H4 (cell line): ENCODE data around the gene ETF1. TPM values are rescaled to one million over a fixed set of nuclear protein-coding genes. Genes with fewer than 3 reads are reported as not detected.

Experiments
- DNase-seq: peaks from one replicate; pipeline ENCODE4 v3.0.0-alpha.2; 2015; ENCODE audit warnings: low spot score
- total RNA-seq: library from RNA; depleted of rRNA; stranded (reverse); fragments of >200 nt; shearing (Covaris generic); gene quantifications from 2 replicates; pipeline ENCODE4 v1.2.3, GENCODE V29; 2014; rRNA removed

Gene ETF1
- total RNA-seq, 1 experiment from 2014 or later = 163 TPM

- DNase-seq = peak; percentile 94
Measured at GRCh38 chr5:138464008-138464387, 79.0 kb downstream of the ETF1 start.

- DNase-seq = no peak
Measured at GRCh38 chr5:138463419-138464007, 79.5 kb downstream of the ETF1 start.

- peak; percentile 45 for DNase-seq
Measured at GRCh38 chr5:138461343-138462125, 81.5 kb downstream of the ETF1 start.

GRCh38 chr5:138460032-138460693 lies 82.9 kb downstream of the ETF1 start:
- DNase-seq = no peak

- DNase-seq = no peak
Measured at GRCh38 chr5:138459311-138459933, 83.6 kb downstream of the ETF1 start.

- DNase-seq = no peak
Measured at GRCh38 chr5:138458856-138459255, 84.2 kb downstream of the ETF1 start.

- no peak for DNase-seq
Measured at GRCh38 chr5:138458384-138458783, 84.7 kb downstream of the ETF1 start.

GRCh38 chr5:138457531-138458275 lies 85.3 kb downstream of the ETF1 start:
- DNase-seq = no peak

Other genes with a start within 250 kb of the ETF1 start
- 21.6 and 25.1 TPM in 2 replicates for gene CDC25C, start 211.4 kb downstream of the ETF1 start, total RNA-seq
- gene FAM53C, start 205.0 kb downstream of the ETF1 start, total RNA-seq = 24.8 and 25.8 TPM in 2 replicates
- 49.0 and 53.1 TPM in 2 replicates for gene KDM3B, start 190.6 kb downstream of the ETF1 start, total RNA-seq
- gene REEP2, start 104.2 kb downstream of the ETF1 start, total RNA-seq = 2.1 and 6.0 TPM in 2 replicates
- 5.5 and 9.3 TPM in 2 replicates for gene EGR1, start 77.8 kb downstream of the ETF1 start, total RNA-seq
- gene HSPA9, start 32.2 kb upstream of the ETF1 start, total RNA-seq = 647 and 690 TPM in 2 replicates
- 228 and 234 TPM in 2 replicates for gene CTNNA1, start 210.2 kb upstream of the ETF1 start, total RNA-seq